GM23248 (cell line): ENCODE data around the gene ZNF337.

Source experiments
- EZH2 ChIP-seq: fragments of 200-600 bp; sonication (generic); IDR thresholded peaks from 2 replicates; pipeline ENCODE4 v1.6.1; 2018; ENCODE audit warnings: antibody characterized with exemption, mild to moderate bottlenecking; ENCODE audit not compliant: insufficient read depth, poor library complexity, severe bottlenecking
- EZH2phosphoT487 ChIP-seq: fragments of 200-600 bp; sonication (generic); IDR thresholded peaks from 2 replicates; pipeline ENCODE4 v1.6.1; 2018; ENCODE audit warnings: antibody characterized with exemption, moderate library complexity, mild to moderate bottlenecking, low read depth; ENCODE audit not compliant: insufficient read depth

GRCh38 chr20:25675161-25675560 lies 21.5 kb downstream of the ZNF337 start:
- TF ChIP-seq EZH2phosphoT487 (no peak), EZH2 (no peak)
